Myometrial cell (primary cell): ENCODE measurements around the gene RNF113A. TPM values are rescaled to one million over a fixed set of nuclear protein-coding genes. Genes with fewer than 3 reads are reported as not detected.

ENCODE experiments used
- total RNA-seq: library from RNA; depleted of rRNA; stranded (reverse); fragments of >200 nt; gene quantifications from 2 replicates; pipeline ENCODE4 v1.2.3, GENCODE V29; 2015

Gene RNF113A
- total RNA-seq, result 11.8 and 16.0 TPM in 2 replicates

DNA sequence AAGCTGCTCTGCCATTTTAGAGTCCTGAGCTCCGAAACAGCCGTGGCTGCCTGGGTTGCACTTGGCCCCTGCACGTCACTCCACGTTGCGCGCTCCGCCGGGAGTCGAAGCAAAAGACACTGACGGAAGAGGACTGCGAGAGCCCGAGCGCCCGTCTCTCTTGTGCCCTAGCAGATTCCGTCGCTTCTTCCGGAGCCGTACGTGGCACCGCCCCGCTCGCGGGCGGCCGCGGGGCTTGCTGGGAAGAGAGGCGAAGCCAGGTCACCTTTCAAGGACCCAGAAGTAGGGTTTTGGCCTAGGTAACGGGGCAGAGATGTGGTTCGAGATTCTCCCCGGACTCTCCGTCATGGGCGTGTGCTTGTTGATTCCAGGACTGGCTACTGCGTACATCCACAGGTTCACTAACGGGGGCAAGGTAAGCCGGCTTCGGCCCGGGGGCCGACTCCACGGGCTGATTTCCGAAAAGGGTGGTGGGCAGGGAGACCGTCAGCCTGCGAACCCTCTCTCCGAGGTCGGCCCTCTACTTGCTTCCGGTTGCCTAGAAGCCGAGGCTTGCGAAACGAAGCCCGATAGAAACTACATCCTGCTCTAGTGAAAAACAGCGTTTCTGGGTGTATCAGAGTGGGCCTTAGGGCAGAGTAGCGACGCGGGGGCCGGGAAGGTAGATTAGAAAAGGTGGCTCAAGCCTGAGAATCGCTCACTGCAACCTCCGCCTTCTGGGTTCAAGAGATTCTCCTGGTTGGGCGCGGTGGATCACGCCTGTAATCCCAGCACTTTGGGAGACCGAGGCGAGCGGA, at the start of gene RNF113A, which contains the start of gene NDUFA1:
Gene RNF113A (minus strand): TSS at position 135 of the 797 bp plus-strand sequence. CDS start 120 bp downstream, at position 15.
Gene NDUFA1 (plus strand): TSS at position 234 of the 797 bp plus-strand sequence. CDS start 80 bp downstream, at position 314.

DNA sequence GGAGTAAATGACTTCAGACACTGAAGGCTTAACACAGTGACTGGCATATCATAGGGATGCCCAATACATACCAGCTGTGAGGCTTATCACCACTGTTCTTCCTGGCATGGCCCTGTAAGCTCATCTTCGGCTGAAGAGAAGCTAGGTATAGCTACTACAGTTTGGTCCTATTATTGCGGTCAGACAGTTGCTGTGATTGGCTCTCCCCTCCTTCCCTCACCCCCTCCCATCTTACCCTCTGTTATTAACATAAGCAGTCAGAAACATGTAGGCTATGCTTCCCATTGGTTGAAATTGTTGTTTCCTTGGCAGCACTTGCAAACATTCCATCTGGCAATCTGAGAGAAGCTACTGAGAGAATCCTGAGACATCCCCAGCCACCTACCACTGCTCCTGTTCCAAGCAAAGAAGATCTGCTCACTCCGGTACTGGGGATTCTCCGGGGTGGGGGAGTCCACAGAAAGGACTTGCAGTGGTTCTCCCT, 24.4 kb upstream of the RNF113A start, which contains the start of gene AKAP14:
Gene AKAP14 (plus strand): TSS at position 51 of the 484 bp plus-strand sequence. CDS start 7,331 bp downstream, outside the sequence.

DNA sequence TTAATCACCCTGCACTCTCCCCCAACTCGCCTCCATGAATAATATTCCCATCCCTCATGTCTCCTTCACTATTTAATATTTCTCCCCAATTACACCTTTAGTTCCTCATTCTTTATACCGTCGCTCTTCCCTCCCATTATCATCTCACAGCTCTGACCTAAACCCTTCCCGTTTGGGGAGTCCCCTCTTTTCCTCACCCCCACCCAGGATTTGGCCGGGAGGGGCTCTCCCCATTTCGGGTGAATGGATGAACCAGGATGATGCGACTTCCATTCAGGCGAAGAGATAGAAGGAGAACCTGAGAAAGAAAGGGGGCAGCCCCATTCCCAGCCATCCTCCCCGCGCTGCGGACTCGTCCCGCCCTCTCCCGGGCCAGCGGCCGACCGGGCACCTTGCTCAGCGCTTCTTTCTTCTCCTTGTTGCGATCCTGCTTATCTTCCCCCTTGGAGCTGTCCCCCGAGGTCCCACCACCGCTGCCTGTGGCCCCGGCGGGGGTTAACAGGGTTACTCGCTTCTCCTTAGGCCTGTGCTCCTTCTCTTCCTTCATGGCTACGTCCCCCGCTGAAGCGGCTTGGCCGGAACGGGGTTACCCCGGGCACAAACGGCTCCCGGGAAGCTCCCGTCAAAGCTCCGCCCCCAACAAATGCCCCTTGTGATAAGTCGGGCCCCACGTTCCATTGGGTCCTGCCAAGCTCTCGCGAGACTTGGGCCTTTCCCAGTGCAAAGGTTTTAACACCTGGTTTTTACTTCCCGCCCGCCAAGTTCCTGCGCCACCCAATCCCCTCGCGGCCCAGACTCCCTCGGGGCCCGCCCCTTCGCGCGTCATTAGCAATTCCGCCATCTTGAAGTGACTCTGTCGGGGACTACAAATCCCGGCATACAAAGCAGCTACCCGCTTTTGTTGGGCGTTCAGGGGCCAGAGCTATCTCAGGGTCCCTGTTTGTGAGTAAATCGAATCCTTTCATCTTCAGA, 18.9 kb downstream of the RNF113A start, which contains the start of gene UPF3B:
Gene UPF3B (minus strand): TSS at position 582 of the 972 bp plus-strand sequence. CDS start 35 bp downstream, at position 547.

Other genes with a start within 250 kb of the RNF113A start
- gene SEPTIN6, start 178.6 kb downstream of the RNF113A start, total RNA-seq, result 16.7 and 20.6 TPM in 2 replicates
- gene SOWAHD, start 113.1 kb downstream of the RNF113A start, total RNA-seq, result not detected in 2 replicates
- gene RPL39, start 80.1 kb downstream of the RNF113A start, total RNA-seq, result 5,842 and 7,254 TPM in 2 replicates
- 0.86 and 1.6 TPM in 2 replicates for gene UPF3B, start 18.8 kb downstream of the RNF113A start, total RNA-seq
- gene NDUFA1, start 99 bp upstream of the RNF113A start, total RNA-seq, result 57.7 and 63.8 TPM in 2 replicates
- not detected in 2 replicates for gene AKAP14, start 24.2 kb upstream of the RNF113A start, total RNA-seq
- gene NKAP, start 72.0 kb upstream of the RNF113A start, total RNA-seq, result 3.2 TPM in 2 replicates
- gene RHOXF2B, start 206.0 kb upstream of the RNF113A start, total RNA-seq, result not detected in 2 replicates
- not detected in 2 replicates for gene RHOXF1, start 244.2 kb upstream of the RNF113A start, total RNA-seq